HepG2 (cell line): ENCODE data around the gene ABCB10. TPM values are rescaled to one million over a fixed set of nuclear protein-coding genes. Genes with fewer than 3 reads are reported as not detected.

Source experiments
- ARID5B ChIP-seq: IDR thresholded peaks from 2 replicates; pipeline ENCODE4 v1.4.0; 2020; ENCODE audit warnings: mild to moderate bottlenecking, missing genetic modification reagents
- CEBPG ChIP-seq: IDR thresholded peaks from 2 replicates; pipeline ENCODE4 v1.6.1; 2016
- E2F2 ChIP-seq: sonication (generic); formaldehyde crosslinking; IDR thresholded peaks from 2 replicates; pipeline ENCODE4 v1.4.0; 2020; ENCODE audit warnings: missing genetic modification reagents, borderline replicate concordance
- ERF ChIP-seq: IDR thresholded peaks from 2 replicates; pipeline ENCODE4 v1.6.1; 2018; ENCODE audit warnings: missing biosample characterization, missing genetic modification reagents
- FOXO1 ChIP-seq: sonication (generic); formaldehyde crosslinking; IDR thresholded peaks from 2 replicates; pipeline ENCODE4 v1.4.0; 2020; ENCODE audit warnings: missing genetic modification reagents
- HNRNPL ChIP-seq: fragments of 200-400 bp; formaldehyde crosslinking; IDR thresholded peaks from 2 replicates; pipeline ENCODE4 v1.6.1; 2017; ENCODE audit warnings: mild to moderate bottlenecking, low read depth, low read length
- KDM3A ChIP-seq: IDR thresholded peaks from 2 replicates; pipeline ENCODE4 v1.6.1; 2018; ENCODE audit warnings: low read depth, missing compliant biosample characterization
- KLF15 ChIP-seq: sonication (generic); formaldehyde crosslinking; IDR thresholded peaks from 2 replicates; pipeline ENCODE4 v1.8.1; 2023; ENCODE audit warnings: borderline replicate concordance, mild to moderate bottlenecking, inconsistent platforms, missing genetic modification reagents, mixed read lengths
- PPARG ChIP-seq: conservative IDR thresholded peaks from 2 replicates; pipeline ENCODE4 v1.6.1; 2016; ENCODE audit warnings: missing biosample characterization, missing genetic modification reagents
- ZFP36L1 ChIP-seq: sonication (generic); formaldehyde crosslinking; IDR thresholded peaks from 2 replicates; pipeline ENCODE4 v1.8.0; 2022; ENCODE audit warnings: mild to moderate bottlenecking, missing genetic modification reagents, moderate library complexity
- ZKSCAN8 ChIP-seq: IDR thresholded peaks from 2 replicates; pipeline ENCODE4 v1.6.1; 2016; ENCODE audit warnings: borderline replicate concordance, missing genetic modification reagents, missing compliant biosample characterization
- ZNF136 ChIP-seq: sonication (generic); formaldehyde crosslinking; IDR thresholded peaks from 2 replicates; pipeline ENCODE4 v1.8.1; 2022; ENCODE audit warnings: low read depth, mild to moderate bottlenecking, moderate library complexity, missing genetic modification reagents
- ZNF232 ChIP-seq: sonication (generic); formaldehyde crosslinking; IDR thresholded peaks from 2 replicates; pipeline ENCODE4 v1.4.0; 2020; ENCODE audit warnings: missing genetic modification reagents, borderline replicate concordance
- ZNF562 ChIP-seq: sonication (generic); formaldehyde crosslinking; IDR thresholded peaks from 2 replicates; pipeline ENCODE4 v1.8.0; 2022; ENCODE audit warnings: missing genetic modification reagents, borderline replicate concordance
- ZNF768 ChIP-seq: sonication (generic); formaldehyde crosslinking; IDR thresholded peaks from 2 replicates; pipeline ENCODE4 v1.4.0; 2020; ENCODE audit warnings: missing genetic modification reagents
- ZSCAN31 ChIP-seq: sonication (generic); formaldehyde crosslinking; IDR thresholded peaks from 2 replicates; pipeline ENCODE4 v1.5.0; 2020; ENCODE audit warnings: low read depth, mild to moderate bottlenecking, missing genetic modification reagents
- polyA plus RNA-seq, 8 experiments: library from polyadenylated mRNA; depleted of rRNA in 3 of 8; stranded (reverse) in 7 of 8; unstranded in 1 of 8; fragments of >200 nt; fragmentation: Illumina TruSeq in 4 of 8; extraction: Trizol in 4 of 8; gene quantifications; 2 replicates each; pipeline versions ENCODE4 v1.2.1 to v1.2.3, GENCODE V29; 2011 to 2016; ENCODE audit warnings: low read depth in 4 of 8, missing spikeins in 1 of 8, mixed read lengths in 1 of 8; ENCODE audit not compliant: insufficient read depth in 1 of 8
- total RNA-seq, 5 experiments: library from RNA; depleted of rRNA; stranded (reverse); fragments of >200 nt; fragmentation: Illumina TruSeq; extraction: Trizol; gene quantifications; 2 replicates each; pipeline ENCODE4 v1.2.3, GENCODE V29; 2016; ENCODE audit warnings: low read depth in 1 of 5
- TF ChIP-seq, protein P1 (sequence below): sonication (generic); formaldehyde crosslinking; IDR thresholded peaks from 2 replicates; pipeline ENCODE4 v1.5.0; 2020; ENCODE audit warnings: mild to moderate bottlenecking, missing genetic modification reagents
- TF ChIP-seq, protein P2 (sequence below): sonication (generic); IDR thresholded peaks from 2 replicates; pipeline ENCODE4 v1.6.1; 2016; ENCODE audit warnings: low read depth, borderline replicate concordance
- TF ChIP-seq, protein P3 (sequence below): sonication (generic); formaldehyde crosslinking; IDR thresholded peaks from 2 replicates; pipeline ENCODE4 v1.4.0; 2020; ENCODE audit warnings: missing genetic modification reagents

ABCB10 gene
- total and polyA plus RNA-seq, 2 of the 13 experiments (the other 11 are each of a cell fraction or from before 2014, with no cell fraction given): 11.2 to 28.9 TPM

DNA sequence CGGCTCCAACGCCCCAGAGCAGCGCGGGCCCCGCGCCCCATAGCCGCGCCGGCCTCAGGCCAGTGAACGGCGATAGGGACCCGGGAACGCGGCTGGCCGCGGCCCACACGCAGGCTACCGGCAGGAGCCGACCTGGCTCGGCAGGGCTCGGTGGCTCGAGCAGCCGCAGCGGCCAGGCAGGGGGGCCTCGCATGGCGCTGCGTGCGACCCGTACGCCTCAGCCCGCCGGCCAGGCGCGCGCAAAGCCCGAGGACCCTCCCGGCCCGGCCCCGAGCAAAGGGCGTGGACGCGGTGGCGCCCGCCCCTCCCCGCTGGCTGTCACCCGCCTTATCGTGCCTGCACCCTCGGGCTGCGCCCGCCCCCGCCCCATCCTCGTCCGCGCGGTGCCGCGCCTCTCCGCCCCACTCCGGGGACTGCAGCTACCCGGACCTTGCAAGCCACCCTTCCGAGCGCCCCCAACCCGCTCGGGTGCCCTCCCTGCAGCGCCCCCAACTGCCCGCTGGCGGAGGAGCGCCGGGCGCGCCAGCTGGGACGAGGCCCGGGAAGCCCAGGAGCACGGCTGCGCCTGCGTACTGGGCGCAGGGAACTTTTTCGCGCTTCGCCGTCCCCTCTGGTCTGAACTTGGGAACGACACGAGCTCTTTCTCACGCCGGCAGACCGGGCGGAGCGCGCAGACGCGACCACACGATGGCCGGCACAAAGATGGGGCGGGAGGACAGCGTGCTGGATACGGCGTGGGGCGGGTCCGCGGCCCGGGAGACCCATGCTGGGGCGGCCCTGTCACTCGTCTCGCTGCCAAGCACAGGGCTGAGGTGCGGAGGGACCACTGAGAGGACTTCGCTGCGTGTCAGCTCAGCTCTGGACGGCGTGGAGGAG, at the start of gene ABCB10 (continued):
- TF ChIP-seq ZNF232 (CRISPR knock-in tag) (peak; percentile 71; the same call in 1 of the 2 replicates), CEBPG (no peak), ZNF562 (peak; percentile 65; the same call in 1 of the 2 replicates), ARID5B (CRISPR knock-in tag) (peak; percentile 63), ZFP36L1 (no peak), KDM3A (CRISPR knock-in tag) (peak; percentile 89), ZNF136 (peak; percentile 95; the same call in 1 of the 2 replicates), ZKSCAN8 (CRISPR knock-in tag) (no peak; the same call in 1 of the 2 replicates), PPARG (no peak), FOXO1 (CRISPR knock-in tag) (peak; percentile 31; the same call in 1 of the 2 replicates), ERF (CRISPR knock-in tag) (peak; percentile 83), ZSCAN31 (CRISPR knock-in tag) (peak; percentile 85; the same call in 1 of the 2 replicates), E2F2 (CRISPR knock-in tag) (0 out of 2 replicates have a peak, but pooled peaks have one; percentile 82), ZNF768 (peak; percentile 40), KLF15 (CRISPR knock-in tag) (peak; percentile 64; the same call in 1 of the 2 replicates), HNRNPL (0 out of 2 replicates have a peak, but pooled peaks have one; percentile 53)
- TF ChIP-seq, protein P1, sequence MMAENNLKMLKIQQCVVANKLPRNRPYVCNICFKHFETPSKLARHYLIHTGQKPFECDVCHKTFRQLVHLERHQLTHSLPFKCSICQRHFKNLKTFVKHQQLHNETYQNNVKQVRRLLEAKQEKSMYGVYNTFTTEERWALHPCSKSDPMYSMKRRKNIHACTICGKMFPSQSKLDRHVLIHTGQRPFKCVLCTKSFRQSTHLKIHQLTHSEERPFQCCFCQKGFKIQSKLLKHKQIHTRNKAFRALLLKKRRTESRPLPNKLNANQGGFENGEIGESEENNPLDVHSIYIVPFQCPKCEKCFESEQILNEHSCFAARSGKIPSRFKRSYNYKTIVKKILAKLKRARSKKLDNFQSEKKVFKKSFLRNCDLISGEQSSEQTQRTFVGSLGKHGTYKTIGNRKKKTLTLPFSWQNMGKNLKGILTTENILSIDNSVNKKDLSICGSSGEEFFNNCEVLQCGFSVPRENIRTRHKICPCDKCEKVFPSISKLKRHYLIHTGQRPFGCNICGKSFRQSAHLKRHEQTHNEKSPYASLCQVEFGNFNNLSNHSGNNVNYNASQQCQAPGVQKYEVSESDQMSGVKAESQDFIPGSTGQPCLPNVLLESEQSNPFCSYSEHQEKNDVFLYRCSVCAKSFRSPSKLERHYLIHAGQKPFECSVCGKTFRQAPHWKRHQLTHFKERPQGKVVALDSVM (CRISPR knock-in tag): peak; percentile 65
- TF ChIP-seq, protein P2, sequence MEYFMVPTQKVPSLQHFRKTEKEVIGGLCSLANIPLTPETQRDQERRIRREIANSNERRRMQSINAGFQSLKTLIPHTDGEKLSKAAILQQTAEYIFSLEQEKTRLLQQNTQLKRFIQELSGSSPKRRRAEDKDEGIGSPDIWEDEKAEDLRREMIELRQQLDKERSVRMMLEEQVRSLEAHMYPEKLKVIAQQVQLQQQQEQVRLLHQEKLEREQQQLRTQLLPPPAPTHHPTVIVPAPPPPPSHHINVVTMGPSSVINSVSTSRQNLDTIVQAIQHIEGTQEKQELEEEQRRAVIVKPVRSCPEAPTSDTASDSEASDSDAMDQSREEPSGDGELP: peak; percentile 94
- TF ChIP-seq, protein P3, sequence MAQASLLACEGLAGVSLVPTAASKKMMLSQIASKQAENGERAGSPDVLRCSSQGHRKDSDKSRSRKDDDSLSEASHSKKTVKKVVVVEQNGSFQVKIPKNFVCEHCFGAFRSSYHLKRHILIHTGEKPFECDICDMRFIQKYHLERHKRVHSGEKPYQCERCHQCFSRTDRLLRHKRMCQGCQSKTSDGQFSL (CRISPR knock-in tag): peak; percentile 68; the same call in 1 of the 2 replicates
